Hippocampal formation (tissue), 2 donors: ENCODE results near the gene NBPF11.
"Not testable (repeated sequence)": the region's sequence is repeated elsewhere in the genome, so short reads cannot be mapped to it uniquely, and the experiment has no call there.

Experiments used
- DNase-seq, 2 donors: peaks; one replicate each; lab custom pipeline; 2025; lab: John Stamatoyannopoulos, UW

NBPF11 gene

DNA sequence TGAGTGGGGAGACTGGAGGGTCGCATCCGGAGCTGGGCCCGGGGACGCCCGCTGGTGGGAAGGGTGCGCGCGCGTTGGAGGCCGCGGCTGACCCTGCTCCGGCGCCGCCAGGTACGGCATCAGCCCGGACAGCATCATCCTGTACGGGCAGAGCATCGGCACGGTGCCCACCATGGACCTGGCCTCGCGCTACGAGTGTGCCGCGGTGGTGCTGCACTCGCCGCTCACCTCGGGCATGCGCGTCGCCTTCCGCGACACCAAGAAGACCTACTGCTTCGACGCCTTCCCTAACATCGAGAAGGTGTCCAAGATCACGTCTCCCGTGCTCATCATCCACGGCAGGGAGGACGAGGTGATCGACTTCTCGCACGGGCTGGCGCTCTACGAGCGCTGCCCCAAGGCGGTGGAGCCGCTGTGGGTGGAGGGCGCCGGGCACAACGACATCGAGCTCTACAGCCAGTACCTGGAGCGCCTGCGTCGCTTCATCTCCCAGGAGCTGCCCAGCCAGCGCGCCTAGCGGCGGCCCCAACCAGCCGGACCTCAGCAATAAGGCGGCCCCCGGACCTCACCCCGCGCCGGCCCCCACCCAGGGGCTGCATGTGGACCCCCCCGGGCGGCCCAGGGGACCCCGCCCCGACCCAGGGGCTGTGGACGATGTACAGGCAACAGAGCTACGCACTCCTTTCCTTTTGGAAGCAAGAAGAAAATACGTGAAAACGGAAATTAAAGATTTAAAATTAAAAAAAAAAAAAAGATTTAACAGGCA, 2.8 kb downstream of the NBPF11 start:
- not testable (repeated sequence) for DNase-seq

DNA sequence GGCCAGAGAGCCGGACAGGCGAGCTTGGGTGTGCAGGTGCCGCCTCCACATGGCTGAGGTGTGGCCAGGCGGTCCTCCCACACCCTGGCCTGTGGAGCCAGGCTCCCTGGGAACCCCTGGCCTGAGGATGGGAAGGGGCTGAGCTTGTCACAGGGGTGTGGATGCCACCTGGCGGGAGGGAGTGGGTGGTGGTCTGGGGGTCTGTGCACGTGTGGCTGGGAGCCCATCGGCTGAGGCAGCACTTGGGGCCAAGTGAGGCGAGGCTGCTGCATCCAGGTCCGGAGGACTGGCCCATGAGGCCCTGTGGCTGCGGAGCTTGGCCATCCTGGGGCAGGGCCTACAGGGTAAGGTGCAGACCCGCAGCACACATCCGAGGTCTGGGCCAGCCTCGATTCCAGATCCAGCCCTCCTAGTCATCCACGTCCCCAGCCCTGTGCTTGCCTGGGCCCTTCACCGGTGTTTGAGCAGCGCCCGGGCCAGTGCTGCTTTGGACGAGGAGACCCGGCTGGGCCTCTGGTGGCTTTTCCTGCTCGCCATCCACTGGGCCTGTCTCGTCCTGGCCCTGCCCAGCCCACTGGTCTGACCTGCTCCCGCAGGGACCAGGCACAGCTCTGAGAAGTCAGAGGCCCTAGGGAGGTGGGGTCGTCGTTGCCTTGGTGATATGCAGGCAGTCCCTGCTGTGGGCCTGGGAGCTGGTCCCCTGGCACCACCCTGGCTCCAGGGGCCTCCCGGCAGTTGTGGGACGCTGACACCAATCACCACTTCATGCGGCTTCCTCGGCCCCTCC, 4.8 kb downstream of the NBPF11 start:
- DNase-seq, result not testable (repeated sequence)

DNA sequence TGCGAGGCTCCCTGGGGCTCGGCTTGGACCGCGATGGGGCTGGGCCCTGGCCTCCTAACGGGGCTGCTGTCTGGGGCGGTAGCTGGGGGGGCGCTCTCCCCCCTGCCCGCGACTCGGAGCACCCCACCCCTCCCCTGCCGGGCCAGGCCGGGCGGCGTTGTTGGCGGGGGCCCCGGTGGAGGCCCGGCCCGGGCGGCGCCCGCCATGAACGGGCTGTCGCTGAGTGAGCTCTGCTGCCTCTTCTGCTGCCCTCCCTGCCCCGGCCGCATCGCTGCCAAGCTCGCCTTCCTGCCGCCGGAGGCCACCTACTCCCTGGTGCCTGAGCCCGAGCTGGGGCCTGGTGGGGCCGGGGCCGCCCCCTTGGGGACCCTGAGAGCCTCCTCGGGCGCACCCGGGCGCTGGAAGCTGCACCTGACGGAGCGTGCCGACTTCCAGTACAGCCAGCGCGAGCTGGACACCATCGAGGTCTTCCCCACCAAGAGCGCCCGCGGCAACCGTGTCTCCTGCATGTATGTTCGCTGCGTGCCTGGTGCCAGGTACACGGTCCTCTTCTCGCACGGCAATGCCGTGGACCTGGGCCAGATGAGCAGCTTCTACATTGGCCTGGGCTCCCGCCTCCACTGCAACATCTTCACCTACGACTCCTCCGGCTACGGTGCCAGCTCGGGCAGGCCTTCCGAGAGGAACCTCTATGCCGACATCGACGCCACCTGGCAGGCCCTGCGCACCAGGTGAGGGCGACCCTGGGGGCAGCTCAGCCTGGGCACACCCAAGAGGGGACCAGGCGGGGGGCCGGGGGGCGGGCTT, 5.7 kb downstream of the NBPF11 start:
- not testable (repeated sequence) for DNase-seq

DNA sequence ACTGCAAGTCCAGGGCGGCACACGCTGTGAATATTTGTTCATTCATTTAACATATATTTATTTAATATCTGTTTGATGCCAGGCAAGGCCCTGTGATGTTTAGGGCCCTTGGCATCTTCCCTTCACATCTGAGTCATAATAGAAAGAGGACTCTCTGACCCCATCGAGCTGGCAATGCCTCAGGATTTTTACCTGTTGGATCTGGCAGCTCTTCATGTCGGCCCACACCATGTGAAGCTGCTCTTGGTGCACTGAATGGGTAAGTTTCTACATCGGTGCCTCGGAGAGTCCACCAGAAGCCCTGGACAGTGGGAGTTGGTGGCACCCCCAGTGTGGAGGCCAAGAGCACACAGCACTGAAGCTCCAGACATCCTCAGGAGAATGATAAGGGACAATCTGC, 8.9 kb downstream of the NBPF11 start:
- DNase-seq, result not testable (repeated sequence)

DNA sequence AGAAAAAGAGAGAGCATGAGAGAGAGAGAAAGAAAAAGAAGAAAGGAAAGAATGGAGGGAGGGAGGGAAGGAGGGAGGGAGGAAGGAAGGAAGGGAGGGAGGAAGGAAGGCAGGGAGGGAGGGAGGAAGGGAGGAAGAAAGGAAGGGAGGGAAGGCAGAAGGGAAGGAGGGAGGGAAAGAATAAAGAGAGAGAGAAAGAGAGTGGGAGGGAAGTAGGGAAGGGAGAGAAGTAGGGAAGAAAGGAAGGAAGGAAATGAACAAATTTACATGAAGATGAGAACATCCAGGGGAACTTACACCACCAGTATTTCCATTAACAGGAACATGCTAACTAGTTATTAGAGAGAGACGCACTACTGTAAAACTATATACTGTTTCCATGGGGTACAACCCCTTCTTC, 10.1 kb downstream of the NBPF11 start:
- DNase-seq, result not testable (repeated sequence)

DNA sequence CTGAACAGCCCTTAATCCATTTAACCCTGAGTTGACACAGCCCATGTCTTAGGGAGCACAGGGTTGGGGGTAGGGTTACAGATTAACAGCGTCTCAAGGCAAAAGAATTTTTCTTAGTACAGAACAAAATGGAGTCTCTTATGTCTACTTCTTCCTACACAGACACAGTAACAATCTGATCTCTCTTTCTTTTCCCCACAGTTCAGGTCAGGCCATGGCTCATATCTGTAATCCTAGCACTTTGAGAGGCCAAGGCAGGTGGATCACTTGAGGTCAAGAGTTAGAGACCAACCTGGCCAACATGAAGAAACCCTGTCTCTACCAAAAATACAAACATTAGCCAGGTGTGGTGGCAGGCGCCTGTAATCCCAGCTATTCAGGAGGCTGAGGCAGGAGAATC, 13.5 kb downstream of the NBPF11 start:
- DNase-seq, result not testable (repeated sequence)

DNA sequence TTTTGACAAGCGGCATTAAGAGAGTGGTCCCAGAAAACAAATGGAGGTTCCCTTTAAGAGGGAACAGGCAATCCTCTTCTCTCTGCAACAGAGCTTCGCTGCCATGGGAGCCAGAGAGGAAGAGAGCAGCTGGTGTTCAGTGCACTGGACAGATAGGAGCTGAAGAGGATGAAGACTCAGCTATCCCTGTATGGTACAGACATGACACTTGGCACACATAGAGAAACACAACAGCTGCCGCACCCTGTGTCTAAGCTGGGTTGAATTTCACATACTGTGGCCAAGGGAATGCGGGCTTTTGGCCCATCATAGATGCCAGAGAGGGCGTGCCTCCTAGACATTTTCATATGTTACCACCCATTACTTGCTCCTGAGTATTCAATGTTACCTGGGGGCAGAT, 29.7 kb downstream of the NBPF11 start:
- not testable (repeated sequence) for DNase-seq

DNA sequence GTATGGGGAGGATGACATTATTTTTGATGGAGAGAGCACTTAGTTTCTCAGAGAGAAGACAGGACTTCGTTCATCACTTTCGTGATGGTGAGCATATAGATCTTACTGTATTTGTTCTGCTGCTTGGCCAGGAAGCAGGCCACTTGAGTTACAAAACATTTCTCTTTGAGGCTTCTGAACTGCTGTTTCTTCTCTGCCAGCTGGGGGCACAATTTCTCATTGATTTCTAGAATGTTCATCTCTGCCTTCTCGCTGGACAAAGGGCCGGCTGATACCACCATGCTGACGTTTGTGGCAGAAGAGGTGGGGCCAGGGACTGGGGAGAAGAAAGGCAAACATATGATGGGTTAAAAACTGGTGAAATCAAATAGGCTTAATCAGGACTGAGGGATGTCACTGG, 31.7 kb downstream of the NBPF11 start:
- DNase-seq, result not testable (repeated sequence)

DNA sequence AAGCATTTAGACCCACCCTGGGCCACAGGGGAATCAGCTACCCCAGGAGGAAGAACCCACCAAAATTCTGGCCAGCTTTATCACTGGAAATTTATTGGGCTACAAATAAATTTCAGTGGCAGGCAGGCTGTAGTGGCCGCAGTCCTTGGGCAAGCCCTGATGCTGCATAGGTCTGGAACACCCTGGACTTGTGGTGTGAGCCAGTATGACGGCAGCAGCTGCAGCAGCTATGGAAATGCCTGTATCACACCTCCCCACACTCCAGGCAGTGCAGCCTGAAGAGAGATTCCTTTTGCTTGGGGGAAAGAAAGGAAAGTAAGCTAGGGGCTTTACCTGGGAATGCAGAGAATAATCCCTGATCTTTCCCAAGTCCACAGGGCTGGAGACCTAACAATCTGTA, 56.3 kb downstream of the NBPF11 start:
- not testable (repeated sequence) for DNase-seq

DNA sequence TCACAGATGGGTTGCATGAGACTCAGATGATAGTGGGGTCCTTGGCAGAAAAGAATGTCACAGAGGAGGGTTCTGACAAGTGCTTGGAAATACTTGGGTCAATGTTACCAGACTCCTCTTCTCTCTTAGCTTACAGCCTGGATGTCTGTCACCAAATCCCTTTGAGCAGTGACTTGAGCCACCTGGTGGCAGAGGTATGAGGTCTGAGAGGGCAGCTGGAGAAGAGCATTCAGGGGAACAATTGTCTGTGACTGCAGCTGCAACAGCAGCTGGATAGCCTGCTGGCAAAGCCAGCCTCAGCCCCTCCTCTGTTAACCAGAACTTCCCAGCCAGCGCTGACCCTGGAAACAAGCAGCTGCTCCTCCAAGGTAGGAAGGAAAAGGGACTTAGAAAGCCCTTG, 65.9 kb downstream of the NBPF11 start:
- DNase-seq, result not testable (repeated sequence)

DNA sequence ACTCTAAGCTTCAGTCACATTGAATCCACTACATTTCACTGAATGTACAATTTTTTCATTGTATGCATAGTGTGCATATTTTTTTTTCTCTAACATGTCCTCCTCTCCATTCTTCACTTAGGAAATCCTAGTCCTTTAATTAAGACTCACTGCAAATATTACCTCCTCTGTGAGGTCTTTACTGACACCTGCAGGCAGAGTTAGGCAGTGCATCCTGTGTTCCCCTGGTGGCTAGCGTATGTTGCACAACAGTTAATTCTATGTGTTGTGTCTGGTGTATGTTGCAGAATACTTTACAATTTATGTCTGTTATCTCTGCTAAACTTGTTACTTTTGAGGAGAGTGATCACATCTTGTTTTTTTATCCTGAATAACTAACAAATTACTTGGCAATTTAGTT, 70.9 kb downstream of the NBPF11 start:
- DNase-seq, result not testable (repeated sequence)

DNA sequence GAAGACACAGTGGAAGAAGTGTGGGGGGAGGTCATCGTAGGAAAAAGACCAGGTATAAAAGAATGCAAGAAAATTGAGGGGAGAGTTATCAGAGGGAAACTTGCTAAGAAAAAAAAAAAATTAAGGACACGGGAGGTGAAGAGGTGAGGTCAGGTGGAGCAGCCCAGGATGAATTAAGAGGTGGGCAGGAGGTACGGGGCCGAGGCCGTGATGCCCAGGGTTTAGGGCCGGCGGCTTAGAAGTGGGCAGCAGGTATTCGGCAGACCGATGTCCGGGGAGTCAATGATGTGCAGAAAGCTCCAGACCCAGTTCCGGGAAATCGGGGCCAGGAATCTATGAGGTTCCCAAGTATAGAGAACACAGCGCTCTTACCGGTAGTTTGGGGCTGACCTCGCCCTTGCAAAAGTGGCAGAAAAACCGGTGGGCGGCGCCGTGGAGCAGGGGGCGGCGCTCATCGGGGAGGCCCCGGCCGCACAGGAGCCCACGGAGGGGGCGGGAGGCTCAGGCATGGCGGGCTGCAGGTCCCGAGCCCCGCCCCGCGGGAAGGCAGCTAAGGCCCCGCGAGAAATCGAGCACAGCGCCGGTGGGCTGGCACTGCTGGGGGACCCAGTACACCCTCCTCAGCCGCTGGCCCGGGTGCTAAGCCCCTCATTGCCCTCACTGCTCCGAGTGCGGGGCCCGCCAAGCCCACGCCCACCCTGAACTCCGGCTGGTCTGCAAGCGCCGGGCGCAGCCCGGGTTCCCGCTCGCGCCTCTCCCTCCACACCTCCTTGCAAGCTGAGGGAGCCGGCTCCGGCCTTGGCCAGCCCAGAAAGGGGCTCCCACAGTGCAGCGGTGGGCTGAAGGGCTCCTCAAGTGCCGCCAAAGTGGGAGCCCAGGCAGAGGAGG, 73.2 kb downstream of the NBPF11 start:
- not testable (repeated sequence) for DNase-seq

DNA sequence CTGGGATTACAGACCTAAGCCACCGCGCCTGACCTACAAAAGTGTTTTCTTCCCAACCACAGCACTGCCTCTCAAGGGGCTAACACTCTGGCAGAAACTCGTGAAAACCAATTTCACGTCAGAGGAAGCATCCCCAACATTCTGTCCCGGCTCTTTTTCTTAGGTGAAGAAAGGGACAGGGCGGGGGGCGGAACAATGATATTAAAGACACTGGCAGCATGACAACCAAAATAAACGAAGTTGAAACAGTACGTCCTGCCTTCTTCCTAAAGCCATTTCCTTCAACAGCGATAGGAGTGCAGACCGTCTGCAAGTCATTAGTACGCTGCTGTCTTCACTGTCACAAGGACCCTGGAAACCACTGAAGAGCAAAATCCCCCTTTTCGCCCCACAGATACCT, 74.0 kb downstream of the NBPF11 start:
- not testable (repeated sequence) for DNase-seq

DNA sequence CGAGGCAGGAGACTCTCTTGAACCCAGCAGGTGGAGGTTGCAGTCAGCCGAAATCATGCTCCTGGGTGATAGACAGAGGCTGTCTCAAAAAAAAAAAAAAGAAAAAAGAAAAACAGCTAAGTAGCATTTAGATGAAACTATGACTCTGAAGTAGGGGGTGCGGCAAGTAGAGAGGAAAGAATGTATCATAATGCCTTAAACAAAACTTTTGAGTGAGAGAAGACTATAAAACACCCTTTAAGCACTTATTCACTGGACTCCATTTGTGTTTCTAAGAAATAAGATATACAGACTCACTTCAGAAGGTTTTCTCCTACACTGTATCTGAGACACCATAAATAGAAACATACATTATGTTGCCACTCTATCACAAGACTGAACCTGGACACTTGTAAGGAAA, 74.6 kb downstream of the NBPF11 start:
- DNase-seq, result not testable (repeated sequence)

DNA sequence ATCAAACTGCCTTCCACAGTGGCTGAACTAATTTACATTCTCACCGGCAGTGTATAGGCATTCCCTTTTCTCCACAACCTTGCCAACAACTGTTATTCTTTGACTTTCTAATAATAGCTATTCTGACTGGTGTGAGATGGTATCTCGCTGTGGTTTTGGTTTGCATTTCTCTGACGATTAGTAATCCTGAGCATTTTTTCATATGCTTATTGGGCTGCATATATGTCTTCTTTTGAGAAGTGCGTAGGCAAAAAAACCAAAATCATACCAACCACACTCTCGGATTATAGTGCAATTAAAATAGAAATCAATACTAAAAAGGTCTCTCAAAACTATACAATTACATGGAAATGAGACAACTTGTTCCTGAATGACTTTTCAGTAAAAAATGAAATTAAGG, 78.7 kb downstream of the NBPF11 start:
- not testable (repeated sequence) for DNase-seq

DNA sequence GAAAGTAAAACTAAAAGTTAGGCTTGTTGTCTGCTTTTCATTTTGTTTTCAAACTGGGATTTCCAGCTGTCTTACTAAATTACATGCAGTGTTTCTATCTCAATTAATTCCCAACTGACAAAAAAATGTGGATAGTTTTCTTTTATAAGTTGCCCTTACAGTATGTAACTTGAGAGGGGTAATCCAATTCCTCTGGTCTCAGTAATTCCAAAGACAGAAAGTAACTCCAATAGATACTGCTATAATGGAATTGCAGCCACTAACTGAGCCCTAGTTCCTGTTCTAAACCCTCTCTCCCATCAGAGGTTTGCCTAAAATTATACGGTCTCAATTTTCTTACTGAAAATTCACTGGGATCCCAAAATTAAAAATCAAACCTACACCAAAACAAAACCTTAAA, 83.5 kb downstream of the NBPF11 start:
- DNase-seq, result not testable (repeated sequence)

DNA sequence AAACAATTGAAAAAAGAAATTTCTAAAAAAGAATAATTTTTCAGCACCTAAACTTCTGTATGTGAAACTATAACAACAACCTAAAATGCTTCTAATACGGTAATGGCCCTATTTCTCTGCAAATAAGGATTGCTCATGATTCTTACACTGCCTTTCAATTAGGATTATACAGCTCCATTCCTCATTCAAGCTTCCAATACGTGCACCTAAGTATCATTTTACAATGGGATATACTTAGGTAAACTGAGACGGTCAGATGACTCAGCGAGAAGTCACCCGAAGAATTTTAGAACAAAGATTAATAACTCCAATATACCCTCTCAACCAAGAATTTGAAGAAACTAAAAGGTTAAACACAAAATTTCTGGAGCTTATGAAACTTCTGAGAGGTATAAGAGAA, 83.9 kb downstream of the NBPF11 start:
- not testable (repeated sequence) for DNase-seq

DNA sequence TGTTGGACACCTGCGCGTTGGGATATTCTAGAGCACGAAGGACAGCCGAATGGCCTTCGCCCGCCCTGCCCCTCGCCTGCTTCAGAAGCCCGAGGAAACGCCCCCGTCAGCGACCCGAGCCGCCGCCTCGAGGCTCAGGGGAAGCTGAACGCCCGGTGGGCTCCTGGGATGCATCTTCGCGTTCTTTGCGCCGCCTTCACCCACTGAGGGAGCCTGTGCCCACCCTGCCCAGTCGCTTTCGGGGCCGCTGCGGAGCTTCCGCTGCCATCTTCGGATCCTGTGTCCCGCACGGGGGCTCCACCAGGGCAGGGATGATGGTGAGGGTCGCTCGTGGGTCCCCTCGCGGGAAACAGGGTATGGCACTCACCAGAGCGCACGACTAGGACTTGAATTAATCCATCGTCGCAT, 91.8 kb downstream of the NBPF11 start:
- not testable (repeated sequence) for DNase-seq

DNA sequence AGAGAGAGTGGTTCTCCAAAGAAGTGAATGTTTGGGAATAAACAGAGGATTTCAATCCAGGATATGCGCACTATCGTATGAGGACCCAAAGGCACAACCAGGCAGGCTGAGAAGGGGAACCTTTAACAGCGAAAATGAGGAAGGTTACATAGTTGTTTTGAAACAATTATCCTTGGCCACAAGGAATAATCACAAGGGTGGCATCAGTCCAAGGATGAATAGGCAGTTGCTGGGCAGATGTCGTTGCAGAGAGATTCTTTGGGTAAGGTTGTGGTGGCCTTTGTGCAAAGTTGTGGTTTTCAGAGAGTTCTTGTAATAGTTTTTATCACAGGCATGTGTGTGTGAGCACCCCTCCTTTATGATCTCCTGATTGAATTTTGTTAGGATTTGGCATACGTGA, 94.7 kb downstream of the NBPF11 start:
- not testable (repeated sequence) for DNase-seq
